HG03520 (cell line): ENCODE measurements around the gene LTBP1.

Experiments
- ATAC-seq: cut with Tn5 transposase; IDR thresholded peaks from one replicate; pipeline ENCODE4 v1.9.1; 2021; ENCODE audit warnings: mild to moderate bottlenecking, moderate library complexity; ENCODE audit not compliant: unreplicated experiment

Gene LTBP1

GRCh38 chr2:33002863-33003262 is 56.1 kb downstream of the LTBP1 start:
- no peak for ATAC-seq

DNA sequence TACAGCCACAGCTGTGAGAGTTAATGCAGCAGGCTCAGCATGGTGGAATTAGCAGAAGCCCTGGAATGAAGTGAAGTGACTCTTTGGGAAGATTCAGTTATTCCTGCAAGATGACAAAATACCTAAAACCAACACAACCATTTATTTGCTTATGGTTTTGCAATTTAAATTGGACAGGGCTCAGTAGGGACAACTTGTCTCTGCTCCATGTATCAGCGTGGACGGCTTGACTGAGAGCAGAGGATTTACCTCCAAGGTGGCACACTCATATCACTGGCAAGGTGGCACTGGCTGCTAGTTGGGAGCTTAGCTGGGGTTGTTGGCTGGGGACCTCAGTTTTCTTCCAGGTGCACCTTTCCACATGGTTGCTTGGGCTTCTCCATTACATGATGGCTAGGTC is 58.3 kb downstream of the LTBP1 start:
- no peak for ATAC-seq

DNA sequence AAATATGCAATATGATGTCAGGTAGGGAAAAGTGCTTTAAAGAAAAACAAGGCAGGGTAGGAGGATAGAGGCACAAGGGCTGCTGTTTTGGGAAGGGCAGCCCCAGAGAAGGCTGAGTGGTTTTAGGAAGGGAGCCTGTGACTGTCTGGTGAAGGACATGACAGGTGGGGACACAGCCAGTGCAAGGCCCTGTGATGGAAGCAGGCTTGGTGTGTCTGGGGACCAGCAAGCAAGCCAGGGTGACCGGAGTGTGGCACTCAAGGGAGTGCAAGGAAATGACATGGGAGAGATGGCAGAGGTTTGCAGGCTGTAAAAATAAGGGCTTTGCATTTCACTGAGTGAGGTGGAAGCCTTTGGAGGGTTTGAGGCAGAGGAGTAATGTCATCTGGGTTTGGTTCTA is 62.0 kb downstream of the LTBP1 start:
- no peak for ATAC-seq

- ATAC-seq = no peak
Measured at GRCh38 chr2:33009249-33009648, 62.5 kb downstream of the LTBP1 start.

DNA sequence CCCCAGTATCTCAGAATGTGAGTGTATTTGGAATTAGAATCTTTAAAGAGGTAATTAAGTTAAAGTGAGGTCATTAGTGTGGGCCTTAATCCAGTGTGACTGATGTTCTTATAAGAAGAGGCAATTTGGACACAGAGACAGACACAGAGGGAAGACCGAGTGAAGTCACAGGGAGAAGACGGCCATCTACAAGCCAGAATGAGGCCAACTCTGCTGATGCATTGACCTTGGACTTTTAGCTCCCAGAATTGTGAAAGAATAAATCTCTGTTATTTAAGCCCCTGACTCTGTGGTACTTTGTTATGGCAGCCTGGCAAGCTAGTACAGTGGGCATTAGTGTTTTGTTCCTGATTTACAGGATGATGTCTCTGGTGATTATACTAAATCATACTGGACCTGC is 64.6 kb downstream of the LTBP1 start:
- no peak for ATAC-seq

DNA sequence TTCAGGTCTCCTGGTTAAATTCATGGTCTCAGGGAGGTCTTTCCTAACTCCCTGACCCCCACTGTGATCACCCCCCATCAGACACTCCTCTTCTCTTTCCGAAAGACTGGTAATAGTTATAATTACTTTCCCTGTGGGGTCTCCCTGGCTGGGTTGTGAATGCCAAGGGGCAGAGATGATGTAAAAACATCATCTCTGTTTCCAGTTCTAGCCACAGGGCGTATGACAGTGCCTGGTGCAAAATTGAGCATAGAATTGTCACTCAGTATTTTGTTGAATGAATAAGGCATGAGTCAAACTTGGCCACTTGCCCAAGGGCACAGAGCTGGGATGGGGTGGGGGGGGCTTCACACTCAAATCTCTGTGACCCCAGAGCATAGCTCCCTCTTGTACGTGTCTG is 65.2 kb downstream of the LTBP1 start:
- no peak for ATAC-seq

GRCh38 chr2:33013684-33014110 is 66.9 kb downstream of the LTBP1 start:
- no peak for ATAC-seq

DNA sequence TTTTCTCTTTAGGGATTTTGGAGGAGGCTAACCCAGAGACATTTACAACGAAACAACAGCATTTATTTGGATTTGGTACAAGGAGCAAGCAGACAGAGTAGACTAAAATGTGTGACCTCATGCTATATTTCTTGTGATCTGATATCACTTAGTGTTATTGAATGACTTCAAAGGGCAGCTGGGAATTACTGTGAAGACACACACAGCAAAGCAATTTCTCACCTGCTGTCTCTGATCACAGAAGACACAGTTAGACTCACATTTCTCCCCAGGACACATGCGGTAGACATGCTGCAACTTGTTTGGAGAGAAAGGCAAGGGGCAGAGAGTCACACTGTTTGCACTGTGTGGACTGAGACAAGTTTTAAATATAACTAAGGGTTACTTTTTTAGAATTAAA is 67.5 kb downstream of the LTBP1 start:
- ATAC-seq = no peak

- ATAC-seq = no peak
Measured at GRCh38 chr2:33015421-33016142, 68.8 kb downstream of the LTBP1 start.

- no peak for ATAC-seq
Measured at GRCh38 chr2:33018271-33018670, 71.5 kb downstream of the LTBP1 start.

GRCh38 chr2:33019796-33020195 is 73.0 kb downstream of the LTBP1 start:
- no peak for ATAC-seq

DNA sequence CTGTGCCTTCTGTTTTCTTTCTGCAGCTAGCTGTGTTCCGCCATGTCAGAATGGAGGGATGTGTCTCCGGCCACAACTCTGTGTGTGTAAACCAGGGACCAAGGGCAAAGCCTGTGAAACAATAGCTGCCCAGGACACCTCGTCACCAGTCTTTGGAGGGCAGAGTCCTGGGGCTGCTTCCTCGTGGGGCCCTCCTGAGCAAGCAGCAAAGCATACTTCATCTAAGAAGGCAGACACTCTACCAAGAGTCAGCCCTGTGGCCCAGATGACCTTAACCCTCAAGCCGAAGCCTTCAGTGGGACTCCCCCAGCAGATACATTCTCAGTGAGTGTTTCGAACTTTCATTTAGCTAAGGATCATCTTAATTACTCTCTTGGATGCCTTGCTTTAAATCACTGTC is 74.1 kb downstream of the LTBP1 start:
- no peak for ATAC-seq

- no peak for ATAC-seq
Measured at GRCh38 chr2:33021542-33022227, 74.9 kb downstream of the LTBP1 start.

GRCh38 chr2:33022395-33022985 is 75.7 kb downstream of the LTBP1 start:
- no peak for ATAC-seq

GRCh38 chr2:33022989-33023727 is 76.4 kb downstream of the LTBP1 start:
- no peak for ATAC-seq

GRCh38 chr2:33023728-33024500 is 77.2 kb downstream of the LTBP1 start:
- no peak for ATAC-seq

GRCh38 chr2:33024758-33025157 is 78.0 kb downstream of the LTBP1 start:
- no peak for ATAC-seq

DNA sequence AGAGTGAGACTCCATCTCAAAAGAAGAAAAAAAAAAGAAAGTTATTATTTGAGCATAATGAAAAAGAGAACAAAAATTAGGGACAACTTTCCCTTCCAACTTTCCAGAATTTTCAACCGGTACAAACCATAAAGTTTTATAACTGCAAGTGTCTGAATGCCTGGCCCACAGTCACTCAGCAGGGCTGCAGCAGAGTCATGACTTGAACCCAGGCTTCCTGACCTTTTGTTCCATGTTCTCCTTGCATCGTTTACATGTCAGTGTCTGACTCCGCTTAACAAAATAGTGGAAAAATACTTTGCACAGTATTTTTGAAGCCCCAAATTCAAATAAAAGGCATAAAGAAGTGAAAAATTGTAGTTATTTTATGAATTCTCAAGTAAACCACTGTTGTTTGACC is 82.7 kb downstream of the LTBP1 start:
- no peak for ATAC-seq

DNA sequence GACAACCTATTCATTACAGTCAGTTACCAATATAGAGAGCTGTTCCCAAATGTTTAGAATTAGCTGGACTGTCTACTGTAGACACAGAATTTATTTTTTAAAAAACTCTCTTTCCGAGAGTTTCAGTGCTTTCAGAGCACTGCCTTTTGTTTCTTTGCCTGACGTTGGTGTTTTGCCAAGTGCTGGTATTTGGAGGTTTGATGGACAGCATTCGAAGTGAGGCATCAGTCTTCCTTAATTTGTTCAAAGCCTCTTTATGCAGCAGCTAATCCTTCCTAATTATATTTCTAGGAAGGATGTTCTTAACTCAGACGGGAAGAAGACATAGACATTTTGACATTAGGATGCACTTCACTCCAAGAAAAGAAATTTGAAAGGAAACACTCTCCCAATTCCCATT is 83.2 kb downstream of the LTBP1 start:
- ATAC-seq = no peak

DNA sequence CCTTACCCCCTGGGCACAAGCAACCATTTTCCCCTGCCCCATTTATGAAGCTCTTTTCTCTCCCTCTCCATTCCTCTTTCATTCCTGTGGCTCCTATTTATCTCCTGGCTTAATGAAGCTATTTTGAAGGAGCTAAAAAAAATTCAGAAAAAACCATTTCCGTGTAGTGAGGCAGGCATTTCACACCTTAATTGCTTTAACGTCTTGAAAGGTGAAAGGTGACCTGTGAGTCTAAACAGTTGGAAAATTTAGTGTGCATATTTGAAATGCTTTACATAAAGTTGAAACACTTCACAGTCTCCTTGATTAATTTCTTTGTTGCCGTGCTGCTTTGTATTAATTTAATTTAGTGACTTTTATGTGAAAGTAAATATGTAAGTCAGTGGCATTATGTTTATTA is 83.6 kb downstream of the LTBP1 start:
- no peak for ATAC-seq

- no peak for ATAC-seq
Measured at GRCh38 chr2:33032245-33032644, 85.5 kb downstream of the LTBP1 start.
